OCI-LY3 (cell line): ENCODE measurements around the gene TRPV4.

ENCODE experiments used
- EZH2phosphoT487 ChIP-seq: fragments of 200-600 bp; shearing (Covaris generic); IDR thresholded peaks from 2 replicates; pipeline ENCODE4 v1.6.1; 2018; ENCODE audit warnings: antibody characterized with exemption, mixed run types, low read depth
- TF ChIP-seq, protein P1 (sequence below): fragments of 200-600, 300-600 bp; sonication (generic); IDR thresholded peaks from 2 replicates; pipeline ENCODE4 v1.5.1; 2014; ENCODE audit warnings: antibody characterized with exemption, low read length, low read depth

DNA sequence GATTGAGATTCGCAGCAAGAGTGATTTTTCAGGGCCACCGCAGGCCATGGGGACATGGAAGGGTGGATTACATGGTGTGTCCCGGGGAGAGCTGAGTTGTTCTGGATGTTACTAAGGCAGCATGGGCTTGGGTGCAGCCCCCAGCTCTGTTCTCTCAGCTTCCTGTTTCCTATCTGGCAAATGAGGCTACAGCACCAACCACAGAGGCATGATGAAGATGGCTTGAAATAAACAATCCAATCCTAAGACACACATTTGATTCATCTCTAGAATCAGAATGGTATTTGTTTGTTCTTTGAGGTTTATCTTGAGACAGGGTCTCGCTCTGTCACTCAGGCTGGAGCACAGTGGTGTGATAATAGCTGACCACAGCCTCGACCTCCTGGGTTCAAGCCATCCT, 25.6 kb upstream of the TRPV4 start:
- TF ChIP-seq, protein P1, sequence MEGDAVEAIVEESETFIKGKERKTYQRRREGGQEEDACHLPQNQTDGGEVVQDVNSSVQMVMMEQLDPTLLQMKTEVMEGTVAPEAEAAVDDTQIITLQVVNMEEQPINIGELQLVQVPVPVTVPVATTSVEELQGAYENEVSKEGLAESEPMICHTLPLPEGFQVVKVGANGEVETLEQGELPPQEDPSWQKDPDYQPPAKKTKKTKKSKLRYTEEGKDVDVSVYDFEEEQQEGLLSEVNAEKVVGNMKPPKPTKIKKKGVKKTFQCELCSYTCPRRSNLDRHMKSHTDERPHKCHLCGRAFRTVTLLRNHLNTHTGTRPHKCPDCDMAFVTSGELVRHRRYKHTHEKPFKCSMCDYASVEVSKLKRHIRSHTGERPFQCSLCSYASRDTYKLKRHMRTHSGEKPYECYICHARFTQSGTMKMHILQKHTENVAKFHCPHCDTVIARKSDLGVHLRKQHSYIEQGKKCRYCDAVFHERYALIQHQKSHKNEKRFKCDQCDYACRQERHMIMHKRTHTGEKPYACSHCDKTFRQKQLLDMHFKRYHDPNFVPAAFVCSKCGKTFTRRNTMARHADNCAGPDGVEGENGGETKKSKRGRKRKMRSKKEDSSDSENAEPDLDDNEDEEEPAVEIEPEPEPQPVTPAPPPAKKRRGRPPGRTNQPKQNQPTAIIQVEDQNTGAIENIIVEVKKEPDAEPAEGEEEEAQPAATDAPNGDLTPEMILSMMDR, result no peak
- TF ChIP-seq EZH2phosphoT487, result no peak
